Progenitor cell of endocrine pancreas (in vitro differentiated cells): ENCODE measurements around the gene SUFU. TPM values are rescaled to one million over a fixed set of nuclear protein-coding genes. Genes with fewer than 3 reads are reported as not detected.

ENCODE experiments used
- DNase-seq: peaks from one replicate; pipeline ENCODE4 v3.0.0; 2021; ENCODE audit warnings: low spot score; ENCODE audit not compliant: unreplicated experiment
- H3K27ac Mint-ChIP-seq: 2 replicates; pipeline ENCODE4 v1.8.0; 2021; ENCODE audit warnings: mild to moderate bottlenecking, moderate library complexity, mixed read lengths
- H3K27me3 Mint-ChIP-seq: 2 replicates; pipeline ENCODE4 v1.8.0; 2021; ENCODE audit warnings: mixed read lengths
- H3K36me3 Mint-ChIP-seq: 2 replicates; pipeline ENCODE4 v1.8.0; 2022; ENCODE audit warnings: mixed read lengths; ENCODE audit not compliant: insufficient read depth
- H3K4me1 Mint-ChIP-seq: 2 replicates; pipeline ENCODE4 v1.8.0; 2021; ENCODE audit warnings: low read depth, mixed read lengths
- H3K4me3 Mint-ChIP-seq: 2 replicates; pipeline ENCODE4 v1.8.0; 2021; ENCODE audit warnings: low read depth, mild to moderate bottlenecking, moderate library complexity, mixed read lengths
- H3K9me3 Mint-ChIP-seq: 2 replicates; pipeline ENCODE4 v1.8.0; 2021; ENCODE audit warnings: low read depth, mixed read lengths
- total RNA-seq: library from RNA; stranded (reverse); gene quantifications from 2 replicates; pipeline ENCODE4 v1.2.1, GENCODE V29; 2021
- TF ChIP-seq, protein P1 (sequence below): fragments of 200-600 bp; sonication (generic); IDR thresholded peaks from one replicate; pipeline ENCODE4 v1.5.0; 2021; ENCODE audit warnings: antibody characterized with exemption, mild to moderate bottlenecking; ENCODE audit not compliant: unreplicated experiment

SUFU gene
- total RNA-seq, 1 donor from 2014 or later = 25.8 TPM

DNA sequence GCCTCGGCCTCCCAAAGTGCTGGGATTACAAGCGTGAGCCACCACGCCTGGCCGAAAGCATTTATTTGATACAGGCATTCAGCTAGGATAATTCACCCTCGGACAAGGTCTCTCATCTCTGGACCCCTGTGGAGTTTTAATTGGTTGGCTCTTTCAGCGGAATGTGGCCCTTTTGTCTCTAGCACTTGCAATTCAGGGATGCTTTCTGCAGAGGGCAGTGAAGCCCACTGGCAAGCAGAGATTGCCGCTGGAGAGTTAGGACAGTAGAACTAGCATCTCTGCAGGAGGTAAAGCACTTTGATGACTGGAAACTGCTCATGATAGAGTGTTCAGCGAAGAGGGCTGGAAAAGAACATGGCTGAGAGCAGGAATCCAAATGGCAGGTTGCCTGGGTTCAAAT, 62.0 kb downstream of the SUFU start:
- TF ChIP-seq, protein P1, sequence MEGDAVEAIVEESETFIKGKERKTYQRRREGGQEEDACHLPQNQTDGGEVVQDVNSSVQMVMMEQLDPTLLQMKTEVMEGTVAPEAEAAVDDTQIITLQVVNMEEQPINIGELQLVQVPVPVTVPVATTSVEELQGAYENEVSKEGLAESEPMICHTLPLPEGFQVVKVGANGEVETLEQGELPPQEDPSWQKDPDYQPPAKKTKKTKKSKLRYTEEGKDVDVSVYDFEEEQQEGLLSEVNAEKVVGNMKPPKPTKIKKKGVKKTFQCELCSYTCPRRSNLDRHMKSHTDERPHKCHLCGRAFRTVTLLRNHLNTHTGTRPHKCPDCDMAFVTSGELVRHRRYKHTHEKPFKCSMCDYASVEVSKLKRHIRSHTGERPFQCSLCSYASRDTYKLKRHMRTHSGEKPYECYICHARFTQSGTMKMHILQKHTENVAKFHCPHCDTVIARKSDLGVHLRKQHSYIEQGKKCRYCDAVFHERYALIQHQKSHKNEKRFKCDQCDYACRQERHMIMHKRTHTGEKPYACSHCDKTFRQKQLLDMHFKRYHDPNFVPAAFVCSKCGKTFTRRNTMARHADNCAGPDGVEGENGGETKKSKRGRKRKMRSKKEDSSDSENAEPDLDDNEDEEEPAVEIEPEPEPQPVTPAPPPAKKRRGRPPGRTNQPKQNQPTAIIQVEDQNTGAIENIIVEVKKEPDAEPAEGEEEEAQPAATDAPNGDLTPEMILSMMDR = peak; percentile 15
- Mint-ChIP-seq H3K27me3 (no peaks in the 10 kb centered on the region), H3K4me3 (no peak overlapping the region), H3K27ac (no peak overlapping the region), H3K9me3 (no peaks in the 10 kb centered on the region), H3K36me3 (peaks cover 2% of the 10 kb centered on the region), H3K4me1 (no peaks in the 10 kb centered on the region)
- no peak for DNase-seq

DNA sequence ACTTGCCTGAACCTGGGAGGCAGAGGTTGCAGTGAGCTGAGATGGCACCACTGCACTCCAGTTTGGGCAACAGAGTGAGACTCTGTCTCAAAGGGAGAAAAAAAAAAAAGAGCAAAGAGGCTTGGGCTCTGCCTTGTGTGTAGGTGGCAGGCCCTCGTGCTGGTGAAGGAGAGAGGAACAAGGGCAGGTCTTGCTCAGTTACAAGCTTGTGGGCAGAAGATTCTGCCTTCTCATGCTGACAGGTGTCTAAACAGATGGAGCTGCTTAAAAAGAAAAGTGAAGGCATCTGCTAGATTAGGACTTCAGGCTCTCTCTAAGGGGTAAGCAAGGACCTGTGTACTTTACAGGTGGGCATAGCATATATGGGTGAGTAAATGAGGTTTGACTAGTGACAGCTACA, 75.0 kb downstream of the SUFU start:
- H3K4me3 Mint-ChIP-seq = no peak overlapping the region
- DNase-seq = no peak
- no peaks in the 10 kb centered on the region for H3K27me3 Mint-ChIP-seq
- TF ChIP-seq, protein P1 = no peak
- H3K36me3 Mint-ChIP-seq = no peaks in the 10 kb centered on the region
- H3K9me3 Mint-ChIP-seq = no peaks in the 10 kb centered on the region
- peaks cover 1% of the 10 kb centered on the region for H3K4me1 Mint-ChIP-seq
- no peak overlapping the region for H3K27ac Mint-ChIP-seq

DNA sequence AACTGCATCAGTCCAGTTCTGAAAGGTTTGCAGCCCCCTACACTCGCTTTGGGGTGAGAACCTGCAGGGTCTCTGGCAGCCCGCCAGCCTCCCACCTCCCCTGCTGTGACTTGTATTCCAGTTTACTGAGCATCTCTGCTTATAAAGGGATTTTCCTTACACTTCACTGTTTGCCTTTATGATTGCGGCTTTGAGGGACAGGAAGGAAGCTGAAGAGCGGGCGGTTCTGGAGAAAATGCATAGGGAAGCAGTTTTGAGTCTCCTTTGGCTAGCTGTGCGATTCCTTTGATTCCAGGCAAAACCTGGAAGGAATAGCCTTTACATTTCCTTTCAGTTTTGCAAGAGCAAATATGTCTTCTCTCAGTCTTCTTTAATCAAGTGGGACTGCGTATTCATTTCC, 75.6 kb downstream of the SUFU start:
- Mint-ChIP-seq H3K27ac (no peak overlapping the region), H3K36me3 (no peaks in the 10 kb centered on the region), H3K9me3 (no peaks in the 10 kb centered on the region), H3K4me3 (no peak overlapping the region), H3K4me1 (peaks cover 1% of the 10 kb centered on the region), H3K27me3 (no peaks in the 10 kb centered on the region)
- TF ChIP-seq, protein P1 = no peak
- DNase-seq = no peak

DNA sequence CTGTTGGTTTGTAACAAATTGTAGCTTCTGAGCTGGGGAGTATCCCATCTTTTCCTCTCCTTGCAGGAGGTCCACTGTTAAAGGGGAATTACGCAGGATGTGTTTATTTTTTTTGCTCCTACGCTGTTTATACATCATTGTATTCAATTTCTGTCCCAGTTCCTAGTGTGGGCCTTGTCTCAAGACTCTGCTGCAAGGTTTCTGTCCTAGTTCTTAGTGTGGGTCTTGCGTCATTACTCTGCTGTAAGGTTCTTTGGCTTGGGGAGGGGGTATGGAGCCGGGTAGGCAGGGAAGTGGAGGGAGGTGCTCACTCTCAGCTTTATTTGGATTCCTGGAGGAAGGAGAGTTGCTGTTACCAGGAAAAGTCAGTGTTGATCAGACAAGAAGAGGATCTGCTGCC, 76.5 kb downstream of the SUFU start:
- H3K27me3 Mint-ChIP-seq = no peaks in the 10 kb centered on the region
- H3K4me1 Mint-ChIP-seq = peaks cover 1% of the 10 kb centered on the region
- no peak overlapping the region for H3K4me3 Mint-ChIP-seq
- TF ChIP-seq, protein P1 = no peak
- no peaks in the 10 kb centered on the region for H3K9me3 Mint-ChIP-seq
- no peak for DNase-seq
- no peaks in the 10 kb centered on the region for H3K36me3 Mint-ChIP-seq
- H3K27ac Mint-ChIP-seq = peak overlapping the region; percentile 38

DNA sequence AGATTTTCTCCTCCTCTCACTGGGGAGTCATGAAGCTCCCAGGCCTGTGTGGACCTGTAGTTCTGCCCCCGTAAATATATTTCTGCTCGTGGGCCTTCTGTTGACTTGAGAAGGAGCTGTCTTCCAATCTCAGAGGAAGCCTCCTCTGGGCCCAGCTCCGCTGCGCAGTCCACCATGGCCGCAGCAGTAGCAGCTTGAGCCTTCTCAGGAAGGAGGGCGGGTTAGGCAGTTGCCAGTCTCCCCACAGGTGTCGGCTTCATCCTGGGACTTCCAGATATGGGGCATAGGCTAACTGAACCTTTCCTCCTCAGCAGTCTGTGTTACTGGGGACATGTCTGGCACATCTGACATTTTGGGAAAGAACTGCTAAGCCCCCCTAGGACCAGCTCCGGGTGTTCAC, 77.6 kb downstream of the SUFU start:
- Mint-ChIP-seq H3K36me3 (no peaks in the 10 kb centered on the region), H3K27me3 (no peaks in the 10 kb centered on the region), H3K27ac (no peak overlapping the region), H3K4me1 (peaks cover 1% of the 10 kb centered on the region), H3K9me3 (no peaks in the 10 kb centered on the region), H3K4me3 (no peak overlapping the region)
- TF ChIP-seq, protein P1 = no peak
- DNase-seq = no peak
